ENCODE results near the gene ANTXR2. TPM values are rescaled to one million over a fixed set of nuclear protein-coding genes. Genes with fewer than 3 reads are reported as not detected.
A peak's percentile ranks its signal among the peaks of the same experiment; 100 is the strongest.
"Not testable (repeated sequence)": the region's sequence is repeated elsewhere in the genome, so short reads cannot be mapped to it uniquely, and the experiment has no call there.

ANTXR2 gene
- total RNA-seq, 3 donors from 2014 or later: 6.1 to 12.9 (median 8.1) TPM

GRCh38 chr4:80010316-80010715, 62.7 kb downstream of the ANTXR2 start:
- ATAC-seq (no peak), DNase-seq (no peak)
- Mint-ChIP-seq H3K27me3 (ENCODE audit: low read depth) (no peaks in the 10 kb centered on the region), H3K9me3 (peaks cover 5% of the 10 kb centered on the region), H3K4me1 (ENCODE audit: low read depth) (peaks cover 48% of the 10 kb centered on the region), H3K36me3 (ENCODE audit: insufficient read depth) (peaks cover 34% of the 10 kb centered on the region), H3K4me3 (no peak overlapping the region)

DNA sequence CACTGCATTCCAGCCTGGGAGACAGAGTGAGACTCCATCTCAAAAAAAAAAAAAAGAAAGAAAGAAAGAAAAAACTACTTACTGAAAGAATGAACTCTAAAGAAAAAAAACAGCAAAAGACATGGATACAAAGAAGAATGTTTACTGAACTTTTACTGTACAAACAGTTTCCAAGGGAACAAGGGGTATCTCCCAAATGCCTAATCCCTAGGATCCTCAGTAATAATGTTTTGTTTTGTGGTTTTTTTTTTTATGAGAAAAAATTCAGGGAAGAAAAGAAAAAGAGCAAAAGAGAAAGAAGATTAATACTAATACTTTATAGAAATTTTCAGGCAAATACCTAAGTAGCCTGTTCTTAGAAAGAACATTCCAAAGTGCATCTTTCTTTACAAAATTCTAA, 63.2 kb downstream of the ANTXR2 start:
- H3K4me3 Mint-ChIP-seq: no peak overlapping the region
- no peaks in the 10 kb centered on the region for H3K27me3 Mint-ChIP-seq (ENCODE audit: low read depth)
- H3K9me3 Mint-ChIP-seq: peaks cover 6% of the 10 kb centered on the region
- H3K36me3 Mint-ChIP-seq (ENCODE audit: insufficient read depth): peaks cover 36% of the 10 kb centered on the region
- DNase-seq (no peak), ATAC-seq (no peak)
- peaks cover 49% of the 10 kb centered on the region for H3K4me1 Mint-ChIP-seq (ENCODE audit: low read depth)

DNA sequence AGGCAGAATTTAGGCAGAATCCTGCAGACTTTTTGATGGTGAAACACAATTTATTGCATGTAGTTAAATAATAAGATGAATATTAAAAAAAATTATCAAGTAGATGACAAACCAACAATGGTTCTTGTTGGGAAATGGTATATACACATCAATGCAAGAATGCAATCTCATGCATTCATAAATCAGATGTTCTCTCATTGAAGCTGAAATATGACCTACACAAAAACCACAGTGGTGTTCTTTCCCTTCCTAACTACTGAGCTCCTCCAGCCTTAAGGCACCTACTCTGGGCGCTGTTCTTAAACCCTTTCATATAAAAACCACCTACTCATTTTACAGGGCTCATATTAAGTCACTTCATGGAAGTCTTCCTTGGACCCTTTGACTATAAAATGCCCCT, 64.1 kb downstream of the ANTXR2 start:
- H3K36me3 Mint-ChIP-seq (ENCODE audit: insufficient read depth): peaks cover 41% of the 10 kb centered on the region
- H3K4me1 Mint-ChIP-seq (ENCODE audit: low read depth): peaks cover 50% of the 10 kb centered on the region
- no peak for DNase-seq
- no peaks in the 10 kb centered on the region for H3K27me3 Mint-ChIP-seq (ENCODE audit: low read depth)
- no peak for ATAC-seq
- H3K9me3 Mint-ChIP-seq: peaks cover 12% of the 10 kb centered on the region
- no peak overlapping the region for H3K4me3 Mint-ChIP-seq

GRCh38 chr4:80008351-80008750, 64.7 kb downstream of the ANTXR2 start:
- Mint-ChIP-seq H3K4me3 (peak overlapping the region; percentile 19), H3K9me3 (peaks cover 12% of the 10 kb centered on the region)

DNA sequence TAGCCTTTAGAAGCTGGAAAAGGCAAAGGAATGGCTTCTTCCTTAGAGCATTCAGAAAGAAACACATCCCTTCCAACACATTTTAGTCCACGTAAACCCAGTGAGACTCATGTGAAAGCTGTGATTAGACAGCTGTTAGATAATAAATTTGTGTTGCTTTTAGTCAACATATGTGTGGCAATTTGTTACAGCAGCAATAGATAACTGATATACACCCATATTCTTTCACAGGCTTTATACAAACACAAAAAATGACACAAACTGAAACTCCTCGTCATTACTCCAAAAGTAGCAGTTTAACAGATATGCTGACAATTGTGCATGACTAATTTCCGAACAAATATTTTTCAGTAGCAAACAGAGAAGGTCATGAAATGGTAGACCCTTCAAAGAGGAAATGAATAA, 65.3 kb downstream of the ANTXR2 start:
- no peak for DNase-seq
- H3K27me3 Mint-ChIP-seq (ENCODE audit: low read depth): no peaks in the 10 kb centered on the region
- H3K4me3 Mint-ChIP-seq: no peak overlapping the region
- H3K36me3 Mint-ChIP-seq (ENCODE audit: insufficient read depth): peaks cover 39% of the 10 kb centered on the region
- peak; percentile 70 to 77 for ATAC-seq
- peaks cover 50% of the 10 kb centered on the region for H3K4me1 Mint-ChIP-seq (ENCODE audit: low read depth)
- peaks cover 12% of the 10 kb centered on the region for H3K9me3 Mint-ChIP-seq

More at GRCh38 chr4:80008351-80008750, 64.7 kb downstream of the ANTXR2 start:
- peaks cover 50% of the 10 kb centered on the region for H3K4me1 Mint-ChIP-seq (ENCODE audit: low read depth)
- ATAC-seq (no peak), DNase-seq (no peak)
- H3K36me3 Mint-ChIP-seq (ENCODE audit: insufficient read depth): peaks cover 39% of the 10 kb centered on the region
- H3K27me3 Mint-ChIP-seq (ENCODE audit: low read depth): no peaks in the 10 kb centered on the region

- H3K4me3 Mint-ChIP-seq: no peak overlapping the region
- H3K4me1 Mint-ChIP-seq (ENCODE audit: low read depth): peaks cover 50% of the 10 kb centered on the region
- H3K36me3 Mint-ChIP-seq (ENCODE audit: insufficient read depth): peaks cover 39% of the 10 kb centered on the region
- DNase-seq (no peak), ATAC-seq (no peak)
- H3K9me3 Mint-ChIP-seq: peaks cover 12% of the 10 kb centered on the region
- H3K27me3 Mint-ChIP-seq (ENCODE audit: low read depth): no peaks in the 10 kb centered on the region
Observed at GRCh38 chr4:80006935-80007744, 65.9 kb downstream of the ANTXR2 start.

- Mint-ChIP-seq H3K9me3 (peaks cover 12% of the 10 kb centered on the region), H3K36me3 (ENCODE audit: insufficient read depth) (peaks cover 42% of the 10 kb centered on the region), H3K4me3 (no peak overlapping the region), H3K4me1 (ENCODE audit: low read depth) (peaks cover 45% of the 10 kb centered on the region), H3K27me3 (ENCODE audit: low read depth) (no peaks in the 10 kb centered on the region)
- peak; percentile 82 to 85 for ATAC-seq
- DNase-seq: no peak
Observed at GRCh38 chr4:80005863-80006262, 67.2 kb downstream of the ANTXR2 start.

DNA sequence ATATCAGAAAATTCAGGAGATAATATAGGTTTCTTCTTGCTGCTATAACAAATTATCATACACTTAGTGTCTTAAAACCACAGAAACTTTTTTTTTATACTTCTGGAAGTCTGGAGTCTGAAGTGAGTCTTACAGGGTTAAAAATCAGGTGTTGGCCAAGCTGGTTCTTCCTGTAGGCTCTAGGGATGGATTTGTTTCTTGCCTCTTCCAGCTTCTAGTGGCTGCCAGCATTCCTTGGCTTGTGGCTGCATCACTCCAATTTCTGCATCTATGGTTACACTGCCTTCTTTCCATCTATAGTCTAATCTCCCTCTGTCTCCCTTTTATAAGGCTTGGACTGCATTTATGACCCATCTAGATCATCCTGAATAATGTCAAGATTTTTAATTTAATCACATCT, 68.7 kb downstream of the ANTXR2 start:
- Mint-ChIP-seq H3K36me3 (ENCODE audit: insufficient read depth) (peaks cover 36% of the 10 kb centered on the region), H3K4me3 (no peak overlapping the region), H3K27me3 (ENCODE audit: low read depth) (no peaks in the 10 kb centered on the region), H3K9me3 (peaks cover 9% of the 10 kb centered on the region), H3K4me1 (ENCODE audit: low read depth) (peaks cover 36% of the 10 kb centered on the region)
- DNase-seq: no peak
- no peak for ATAC-seq

DNA sequence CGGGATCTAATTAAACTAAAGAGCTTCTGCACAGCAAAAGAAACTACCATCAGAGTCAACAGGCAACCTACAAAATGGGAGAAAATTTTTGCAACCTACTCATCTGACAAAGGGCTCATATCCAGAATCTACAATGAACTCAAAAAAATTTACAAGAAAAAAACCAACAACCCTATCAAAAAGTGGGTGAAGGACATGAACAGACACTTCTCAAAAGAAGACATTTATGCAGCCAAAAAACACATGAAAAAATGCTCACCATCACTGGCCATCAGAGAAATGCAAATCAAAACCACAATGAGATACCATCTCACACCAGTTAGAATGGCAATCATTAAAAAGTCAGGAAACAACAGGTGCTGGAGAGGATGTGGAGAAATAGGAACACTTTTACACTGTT, 70.5 kb downstream of the ANTXR2 start:
- DNase-seq; H3K4me3 Mint-ChIP-seq; ATAC-seq; H3K27me3 Mint-ChIP-seq (ENCODE audit: low read depth); H3K9me3 Mint-ChIP-seq: not testable (repeated sequence)
- peaks cover 29% of the 10 kb centered on the region for H3K4me1 Mint-ChIP-seq (ENCODE audit: low read depth)
- peaks cover 32% of the 10 kb centered on the region for H3K36me3 Mint-ChIP-seq (ENCODE audit: insufficient read depth)

GRCh38 chr4:79999048-79999447, 74.0 kb downstream of the ANTXR2 start:
- peaks cover 22% of the 10 kb centered on the region for H3K4me1 Mint-ChIP-seq (ENCODE audit: low read depth)
- not testable (repeated sequence) for ATAC-seq; H3K4me3 Mint-ChIP-seq; H3K27me3 Mint-ChIP-seq (ENCODE audit: low read depth); H3K9me3 Mint-ChIP-seq; DNase-seq
- peaks cover 17% of the 10 kb centered on the region for H3K36me3 Mint-ChIP-seq (ENCODE audit: insufficient read depth)

- Mint-ChIP-seq H3K4me3 (no peak overlapping the region), H3K9me3 (no peaks in the 10 kb centered on the region), H3K36me3 (ENCODE audit: insufficient read depth) (peaks cover 17% of the 10 kb centered on the region), H3K27me3 (ENCODE audit: low read depth) (no peaks in the 10 kb centered on the region), H3K4me1 (ENCODE audit: low read depth) (peaks cover 22% of the 10 kb centered on the region)
- DNase-seq: no peak
- ATAC-seq: no peak
Observed at GRCh38 chr4:79998201-79998600, 74.8 kb downstream of the ANTXR2 start.

DNA sequence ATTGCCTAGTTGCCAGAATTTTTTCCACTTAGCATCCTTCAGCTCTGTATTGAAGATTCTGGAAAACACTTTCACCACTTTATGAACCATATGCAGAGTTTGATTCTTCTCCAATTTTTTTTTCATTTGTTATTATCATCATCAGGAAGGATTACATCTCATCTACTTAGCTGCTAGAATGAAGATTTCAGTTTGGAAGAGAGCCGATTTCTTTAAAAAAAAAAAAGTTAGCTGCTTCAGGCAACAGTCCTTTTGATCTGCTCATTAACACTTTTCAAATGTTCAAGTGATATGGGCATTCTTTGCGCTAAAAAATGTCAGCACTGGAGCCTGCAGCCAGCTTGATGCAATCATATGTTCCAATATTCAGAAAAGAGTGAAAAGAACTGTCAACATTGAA, 76.2 kb downstream of the ANTXR2 start:
- peaks cover 28% of the 10 kb centered on the region for H3K4me1 Mint-ChIP-seq (ENCODE audit: low read depth)
- DNase-seq (no peak), ATAC-seq (no peak)
- H3K27me3 Mint-ChIP-seq (ENCODE audit: low read depth): no peaks in the 10 kb centered on the region
- no peaks in the 10 kb centered on the region for H3K9me3 Mint-ChIP-seq
- H3K36me3 Mint-ChIP-seq (ENCODE audit: insufficient read depth): peaks cover 16% of the 10 kb centered on the region
- H3K4me3 Mint-ChIP-seq: no peak overlapping the region

DNA sequence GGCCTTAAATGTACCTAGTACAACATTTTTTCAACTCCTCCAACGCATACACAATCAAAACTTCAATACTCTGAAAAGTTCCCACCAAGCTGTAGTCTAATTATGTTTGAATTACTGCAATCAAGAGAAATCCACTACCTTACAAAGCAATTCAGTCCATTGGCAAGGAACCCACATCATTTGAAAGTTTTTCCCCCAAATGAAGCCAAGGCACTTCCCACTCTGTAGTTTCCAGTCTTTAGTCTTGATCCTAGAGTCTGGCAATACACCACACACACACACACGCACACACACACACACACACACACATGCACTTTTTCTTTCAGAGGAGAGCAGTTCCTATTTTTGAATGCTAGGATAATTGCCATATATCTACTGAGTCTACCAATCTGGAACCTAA, 79.6 kb downstream of the ANTXR2 start:
- no peak overlapping the region for H3K4me3 Mint-ChIP-seq
- H3K27me3 Mint-ChIP-seq (ENCODE audit: low read depth): no peaks in the 10 kb centered on the region
- H3K4me1 Mint-ChIP-seq (ENCODE audit: low read depth): peaks cover 46% of the 10 kb centered on the region
- no peak for DNase-seq
- peaks cover 1% of the 10 kb centered on the region for H3K9me3 Mint-ChIP-seq
- peaks cover 18% of the 10 kb centered on the region for H3K36me3 Mint-ChIP-seq (ENCODE audit: insufficient read depth)
- ATAC-seq: no peak

- no peak for ATAC-seq
- H3K4me1 Mint-ChIP-seq (ENCODE audit: low read depth): peaks cover 43% of the 10 kb centered on the region
- no peak for DNase-seq
- no peaks in the 10 kb centered on the region for H3K27me3 Mint-ChIP-seq (ENCODE audit: low read depth)
- peaks cover 3% of the 10 kb centered on the region for H3K9me3 Mint-ChIP-seq
- no peak overlapping the region for H3K4me3 Mint-ChIP-seq
- H3K36me3 Mint-ChIP-seq (ENCODE audit: insufficient read depth): peaks cover 19% of the 10 kb centered on the region
Observed at GRCh38 chr4:79991601-79992000, 81.4 kb downstream of the ANTXR2 start.

GRCh38 chr4:79991100-79991499, 81.9 kb downstream of the ANTXR2 start:
- H3K36me3 Mint-ChIP-seq (ENCODE audit: insufficient read depth): peaks cover 18% of the 10 kb centered on the region
- not testable (repeated sequence) for H3K27me3 Mint-ChIP-seq (ENCODE audit: low read depth); H3K9me3 Mint-ChIP-seq; DNase-seq; ATAC-seq; H3K4me3 Mint-ChIP-seq
- H3K4me1 Mint-ChIP-seq (ENCODE audit: low read depth): peaks cover 44% of the 10 kb centered on the region
